GM18508 (cell line): ENCODE results near the gene TMEM129.

Experiments
- ATAC-seq: cut with Tn5 transposase; IDR thresholded peaks from one replicate; pipeline ENCODE4 v1.9.1; 2021; ENCODE audit warnings: moderate number of reproducible peaks; ENCODE audit not compliant: insufficient read depth, unreplicated experiment

Gene TMEM129, protein sequence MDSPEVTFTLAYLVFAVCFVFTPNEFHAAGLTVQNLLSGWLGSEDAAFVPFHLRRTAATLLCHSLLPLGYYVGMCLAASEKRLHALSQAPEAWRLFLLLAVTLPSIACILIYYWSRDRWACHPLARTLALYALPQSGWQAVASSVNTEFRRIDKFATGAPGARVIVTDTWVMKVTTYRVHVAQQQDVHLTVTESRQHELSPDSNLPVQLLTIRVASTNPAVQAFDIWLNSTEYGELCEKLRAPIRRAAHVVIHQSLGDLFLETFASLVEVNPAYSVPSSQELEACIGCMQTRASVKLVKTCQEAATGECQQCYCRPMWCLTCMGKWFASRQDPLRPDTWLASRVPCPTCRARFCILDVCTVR

DNA sequence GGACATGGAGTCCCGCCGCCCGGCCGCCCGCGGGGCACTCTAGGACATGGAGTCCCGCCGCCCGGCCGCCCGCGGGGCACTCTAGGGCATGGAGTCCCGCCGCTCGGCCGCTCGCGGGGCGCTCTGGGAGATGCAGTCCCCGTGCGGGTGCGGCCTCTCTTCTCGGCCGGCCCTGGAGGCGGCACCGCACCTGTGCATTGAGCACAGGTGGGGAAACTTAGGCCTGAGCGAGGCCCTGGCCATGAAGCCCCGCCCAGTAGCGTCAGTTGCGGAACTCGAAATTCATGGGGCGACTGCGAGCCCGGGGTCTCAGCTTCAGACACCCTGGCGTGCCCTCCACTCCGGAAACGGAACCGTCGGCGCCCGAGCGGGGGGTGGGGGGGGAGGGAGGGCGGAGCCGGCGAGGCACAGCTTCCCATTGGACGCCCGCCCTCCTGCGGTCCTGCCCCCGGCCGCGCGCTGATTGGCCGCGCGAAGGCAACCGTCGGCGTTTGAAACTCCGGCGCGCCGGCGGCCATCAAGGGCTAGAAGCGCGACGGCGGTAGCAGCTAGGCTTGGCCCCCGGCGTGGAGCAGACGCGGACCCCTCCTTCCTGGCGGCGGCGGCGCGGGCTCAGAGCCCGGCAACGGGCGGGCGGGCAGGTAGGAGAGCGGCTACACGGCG lies at the start of gene TMEM129, which contains the start of gene TACC3:
TMEM129 (minus strand) TSS at position 321 of the 663 bp plus-strand sequence. CDS start 486 bp downstream, outside the sequence.
TACC3 (plus strand) TSS at position 519 of the 663 bp plus-strand sequence. CDS start 1,901 bp downstream, outside the sequence.
- peak; percentile 44 for ATAC-seq

- ATAC-seq = no peak
Measured at GRCh38 chr4:1770791-1771231, 49.7 kb upstream of the TMEM129 start.

- ATAC-seq = no peak
Measured at GRCh38 chr4:1770245-1770644, 49.1 kb upstream of the TMEM129 start.

GRCh38 chr4:1769692-1770091 lies 48.6 kb upstream of the TMEM129 start:
- ATAC-seq = no peak

GRCh38 chr4:1768367-1769034 lies 47.4 kb upstream of the TMEM129 start:
- no peak for ATAC-seq

GRCh38 chr4:1767770-1768366 lies 46.7 kb upstream of the TMEM129 start:
- ATAC-seq = no peak

- no peak for ATAC-seq
Measured at GRCh38 chr4:1767061-1767769, 46.1 kb upstream of the TMEM129 start.

GRCh38 chr4:1766106-1767060 lies 45.3 kb upstream of the TMEM129 start:
- no peak for ATAC-seq

DNA sequence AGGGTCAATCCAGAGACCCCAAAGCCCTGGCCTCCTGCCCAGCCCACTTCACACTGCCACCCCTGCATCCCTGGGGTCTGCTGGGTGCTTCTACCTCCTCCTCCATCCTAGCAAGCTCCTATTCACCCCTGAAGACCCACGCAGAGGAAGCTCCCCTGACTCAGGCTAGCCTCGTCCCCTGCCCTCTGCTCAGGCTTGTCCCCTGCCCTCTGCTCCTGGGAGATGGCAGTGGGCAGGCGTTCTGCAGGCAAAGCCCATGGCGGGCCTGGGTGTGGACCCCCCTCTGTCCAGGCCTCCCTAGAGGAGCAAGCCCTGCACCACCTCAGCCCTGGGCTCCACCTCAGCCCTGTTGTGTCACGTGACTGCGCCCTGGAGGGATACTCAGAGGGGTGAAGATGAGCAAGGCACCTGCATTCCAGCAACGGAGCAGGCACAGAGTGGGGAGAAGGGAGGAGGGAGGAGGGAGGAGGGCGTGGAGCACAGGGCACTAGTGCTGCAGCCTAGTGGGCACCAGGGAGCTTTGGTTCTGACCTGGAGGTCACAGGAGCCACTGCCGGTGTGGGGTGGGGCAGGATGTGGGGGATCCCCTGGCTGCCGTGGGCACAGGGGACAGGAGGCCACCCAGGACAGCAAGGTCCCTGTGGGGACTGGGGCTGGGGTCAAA lies 44.4 kb upstream of the TMEM129 start:
- ATAC-seq = no peak

- ATAC-seq = no peak
Measured at GRCh38 chr4:1764670-1765069, 43.5 kb upstream of the TMEM129 start.

- no peak for ATAC-seq
Measured at GRCh38 chr4:1763550-1764080, 42.5 kb upstream of the TMEM129 start.

GRCh38 chr4:1763070-1763549 lies 42.0 kb upstream of the TMEM129 start:
- no peak for ATAC-seq

GRCh38 chr4:1762264-1763010 lies 41.3 kb upstream of the TMEM129 start:
- no peak for ATAC-seq

- ATAC-seq = no peak
Measured at GRCh38 chr4:1761130-1761689, 40.1 kb upstream of the TMEM129 start.

DNA sequence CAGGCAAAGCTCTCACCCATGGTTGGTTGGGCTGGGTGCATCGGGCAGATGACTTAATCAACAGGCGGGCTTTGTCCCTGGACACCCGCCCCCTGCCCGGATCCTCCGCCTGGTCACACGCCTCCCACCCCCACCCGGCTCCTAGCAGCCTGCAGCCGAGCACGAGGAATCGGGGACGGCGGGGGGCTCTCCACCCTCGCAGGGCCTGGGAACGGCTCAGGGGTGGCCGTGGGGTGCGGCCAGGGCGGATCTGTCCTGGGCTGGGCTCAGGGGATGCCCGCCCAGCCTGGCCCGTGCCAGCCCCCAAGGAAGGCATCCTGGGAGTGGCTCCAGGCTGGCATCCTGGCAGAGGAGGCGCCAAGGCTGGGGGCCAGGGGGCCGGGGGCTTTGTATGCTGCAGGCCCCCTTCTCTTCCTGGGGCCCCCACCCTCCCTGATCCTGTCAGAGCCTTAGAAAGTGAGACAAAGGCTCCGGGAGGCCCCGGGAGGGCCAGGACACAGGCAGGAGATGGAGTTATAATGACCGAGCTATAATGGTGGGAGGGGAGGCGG lies 39.5 kb upstream of the TMEM129 start:
- ATAC-seq = no peak

DNA sequence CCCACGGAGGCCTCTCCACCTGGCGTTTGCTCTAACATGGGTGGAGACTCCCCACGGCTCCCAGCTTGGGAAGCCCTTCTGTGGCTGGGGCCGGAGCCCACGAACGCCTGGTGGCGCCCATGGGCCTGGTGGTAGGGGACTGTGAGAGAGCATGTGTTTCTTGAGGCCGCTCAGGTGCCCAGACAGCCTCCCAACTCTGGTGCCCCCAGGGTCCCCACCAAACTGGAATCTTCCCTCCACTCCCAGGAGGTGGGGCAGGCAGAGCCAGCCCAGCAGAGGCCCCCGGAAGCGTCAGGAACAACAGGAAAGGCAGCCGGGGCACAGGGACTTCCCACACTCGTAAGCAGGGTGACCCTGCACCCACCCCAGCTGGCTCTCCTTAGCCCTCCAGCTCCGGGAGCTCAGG lies 38.7 kb upstream of the TMEM129 start:
- ATAC-seq = no peak
